NCI-H1930 (cell line): ENCODE data around the gene TAB2.

Source experiments
- DNase-seq, 2 experiments: peaks; one replicate each; lab custom pipeline; 2025; lab: John Stamatoyannopoulos, UW

TAB2 gene

DNA sequence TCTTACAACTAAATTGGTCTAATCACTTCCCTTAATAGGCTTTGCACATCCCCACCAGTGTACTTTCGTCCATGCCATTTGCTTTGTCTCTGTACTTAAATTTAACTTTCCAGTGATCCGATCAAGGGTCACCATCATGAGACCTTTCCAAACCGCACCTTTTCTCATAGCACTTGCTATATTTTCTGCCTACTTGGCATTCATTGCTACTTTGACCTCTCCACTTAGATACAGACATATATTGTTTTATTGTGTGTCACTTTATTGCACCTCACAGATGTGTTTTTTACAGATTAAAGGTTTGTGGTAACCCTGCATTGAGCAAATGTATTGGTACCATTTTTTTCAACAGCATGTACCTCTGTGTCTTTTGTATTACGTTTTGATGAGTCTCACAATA lies 97.3 kb downstream of the TAB2 start:
- DNase-seq = no peak

DNA sequence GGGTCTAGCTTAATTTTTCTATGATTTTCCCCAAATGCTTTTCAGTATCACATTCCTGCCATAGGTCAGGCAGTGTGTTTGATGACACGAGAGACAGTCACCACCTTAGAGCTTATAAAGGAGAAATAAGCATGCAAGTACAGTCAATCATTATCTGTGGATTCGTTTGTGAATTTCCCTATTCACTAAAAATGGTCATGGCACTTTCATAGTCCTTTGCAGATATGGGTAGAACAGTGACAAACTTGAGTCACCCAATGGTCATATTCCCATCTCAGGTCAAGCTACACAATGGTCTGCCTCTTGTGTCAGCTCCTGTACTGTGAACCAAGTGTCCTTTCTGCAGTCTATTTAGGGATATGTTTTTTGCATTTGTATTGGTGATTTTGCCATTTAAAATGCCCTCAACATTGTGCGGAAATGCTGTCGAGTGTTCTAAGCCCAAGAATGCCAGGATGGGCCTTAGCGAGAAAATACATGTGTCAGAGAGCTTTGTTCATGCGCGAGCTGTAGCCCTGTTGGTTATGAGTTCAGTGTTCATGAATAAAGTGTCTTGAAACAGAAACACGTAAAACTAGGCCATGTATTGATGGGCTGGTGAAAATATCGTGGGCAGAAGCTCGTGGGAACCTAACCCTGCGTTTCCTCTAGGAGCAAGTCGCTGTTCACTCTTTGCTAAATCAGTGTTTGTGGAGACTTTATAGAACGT lies 102.3 kb downstream of the TAB2 start:
- no peak for DNase-seq

DNA sequence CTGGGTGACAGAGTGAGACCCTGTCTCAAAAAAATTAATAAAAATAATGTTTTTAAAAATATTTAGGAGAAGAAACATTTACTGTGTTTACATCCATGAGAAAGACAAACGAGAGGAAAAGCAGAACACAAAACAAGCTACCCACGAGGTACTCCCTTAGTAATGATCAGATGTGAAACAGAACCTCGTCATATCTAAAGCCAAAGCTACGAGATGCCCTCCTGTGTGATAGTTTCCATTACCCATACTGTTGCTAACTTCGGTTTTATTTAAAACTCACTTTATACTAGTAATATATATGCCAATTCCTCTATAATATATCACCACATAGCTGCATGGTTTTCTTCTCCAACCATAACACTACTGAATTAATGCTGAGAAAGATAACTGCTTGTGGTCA lies 103.6 kb downstream of the TAB2 start:
- no peak for DNase-seq

DNA sequence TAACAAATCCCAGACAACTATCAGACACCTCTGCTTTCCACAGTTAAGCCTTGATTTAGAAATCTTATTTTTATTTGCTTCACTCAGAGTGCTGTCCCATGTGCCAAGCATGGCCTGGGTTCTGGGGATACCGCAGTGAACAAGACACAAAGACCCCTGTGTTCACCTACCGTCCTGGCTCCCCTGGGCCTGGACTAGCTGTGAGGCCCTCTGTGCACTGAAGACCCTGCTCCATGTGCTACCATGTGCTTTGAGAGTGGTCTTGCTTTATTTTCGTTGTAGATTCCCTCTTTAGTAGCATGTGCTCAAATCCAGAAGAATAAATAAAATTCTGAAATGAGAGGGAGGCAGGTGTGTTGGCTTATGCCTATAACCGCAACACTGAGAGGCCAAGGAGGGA lies 105.1 kb downstream of the TAB2 start:
- no peak for DNase-seq

DNA sequence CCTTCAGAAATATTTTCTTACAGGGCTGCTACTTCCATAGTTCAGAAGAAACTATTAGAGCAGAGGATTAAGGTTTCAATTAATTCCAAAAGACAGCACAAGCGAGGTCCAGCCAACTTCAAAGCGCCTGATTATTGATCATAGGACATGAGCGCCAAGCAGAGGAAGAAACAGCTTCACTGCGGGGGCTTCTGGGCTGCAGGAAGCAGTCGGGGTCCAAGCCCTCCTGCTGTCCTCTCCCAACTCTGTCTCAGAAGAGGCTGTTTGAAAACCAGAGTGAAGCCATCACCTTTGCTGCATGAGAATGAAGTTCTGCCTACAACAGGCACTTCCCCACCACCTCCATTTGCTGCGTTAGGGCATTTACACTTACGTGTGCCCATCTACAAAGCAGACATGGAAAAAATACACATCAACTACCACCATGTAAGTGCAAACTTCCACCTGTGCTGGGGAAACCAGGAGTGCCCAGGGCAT lies 106.5 kb downstream of the TAB2 start:
- no peak for DNase-seq

DNA sequence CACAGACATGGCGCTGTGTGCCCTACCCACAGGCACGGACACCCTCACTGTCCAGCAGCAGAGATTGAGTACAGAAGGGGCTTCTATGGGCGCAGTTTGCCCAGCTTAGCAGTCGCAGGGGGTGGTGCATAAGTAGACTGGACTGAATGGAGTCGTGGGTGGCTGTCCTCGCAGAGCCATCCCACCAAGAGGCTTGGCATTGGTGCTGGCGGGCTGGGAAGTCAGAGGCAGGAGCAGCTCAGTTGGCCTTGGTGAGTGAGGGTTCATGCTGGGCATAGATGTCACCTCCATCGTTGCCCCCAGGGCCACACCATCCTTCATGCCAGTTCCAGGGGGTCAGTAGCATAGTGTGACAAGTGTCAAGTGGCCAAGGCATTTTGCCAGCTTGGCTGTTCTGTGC lies 107.7 kb downstream of the TAB2 start:
- no peak for DNase-seq

DNA sequence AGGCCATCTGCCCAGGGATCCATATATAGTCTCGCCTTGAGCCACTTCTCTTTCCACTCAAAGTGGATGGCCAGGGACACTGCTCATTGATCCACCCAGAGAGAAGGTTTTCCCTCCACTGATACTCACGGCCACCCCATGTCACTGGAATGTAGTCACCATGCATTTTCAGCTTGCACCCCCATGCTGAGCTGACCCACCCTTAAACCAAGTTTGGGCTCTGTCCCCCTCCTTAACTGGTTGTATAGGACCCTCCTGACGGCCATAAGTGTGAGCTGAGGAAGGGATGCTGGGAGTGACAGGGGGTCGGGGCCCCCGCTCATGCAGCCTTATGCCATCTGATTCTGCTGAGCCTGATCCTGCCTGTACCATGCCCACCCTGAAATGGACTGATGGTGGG lies 108.2 kb downstream of the TAB2 start:
- DNase-seq = no peak

DNA sequence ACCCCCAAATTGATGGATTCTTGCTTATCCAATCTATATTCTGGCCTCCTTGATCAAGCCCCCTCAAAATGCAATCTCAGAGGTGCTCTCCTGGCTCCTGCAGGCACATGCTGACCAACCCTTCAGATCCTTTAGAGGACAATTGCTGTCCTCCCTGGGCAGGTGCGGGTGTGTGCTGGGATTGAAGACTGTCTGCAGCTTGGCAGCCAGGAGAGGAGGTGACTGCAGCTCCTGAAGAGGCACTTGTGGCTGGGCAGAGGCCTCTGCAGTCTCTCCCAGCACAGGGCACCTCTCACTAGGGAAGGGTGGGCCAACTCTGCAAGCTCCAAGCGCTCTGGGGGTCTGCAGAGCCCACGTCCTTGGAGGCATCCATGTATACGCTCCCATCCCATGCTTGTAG lies 111.1 kb downstream of the TAB2 start:
- no peak for DNase-seq

DNA sequence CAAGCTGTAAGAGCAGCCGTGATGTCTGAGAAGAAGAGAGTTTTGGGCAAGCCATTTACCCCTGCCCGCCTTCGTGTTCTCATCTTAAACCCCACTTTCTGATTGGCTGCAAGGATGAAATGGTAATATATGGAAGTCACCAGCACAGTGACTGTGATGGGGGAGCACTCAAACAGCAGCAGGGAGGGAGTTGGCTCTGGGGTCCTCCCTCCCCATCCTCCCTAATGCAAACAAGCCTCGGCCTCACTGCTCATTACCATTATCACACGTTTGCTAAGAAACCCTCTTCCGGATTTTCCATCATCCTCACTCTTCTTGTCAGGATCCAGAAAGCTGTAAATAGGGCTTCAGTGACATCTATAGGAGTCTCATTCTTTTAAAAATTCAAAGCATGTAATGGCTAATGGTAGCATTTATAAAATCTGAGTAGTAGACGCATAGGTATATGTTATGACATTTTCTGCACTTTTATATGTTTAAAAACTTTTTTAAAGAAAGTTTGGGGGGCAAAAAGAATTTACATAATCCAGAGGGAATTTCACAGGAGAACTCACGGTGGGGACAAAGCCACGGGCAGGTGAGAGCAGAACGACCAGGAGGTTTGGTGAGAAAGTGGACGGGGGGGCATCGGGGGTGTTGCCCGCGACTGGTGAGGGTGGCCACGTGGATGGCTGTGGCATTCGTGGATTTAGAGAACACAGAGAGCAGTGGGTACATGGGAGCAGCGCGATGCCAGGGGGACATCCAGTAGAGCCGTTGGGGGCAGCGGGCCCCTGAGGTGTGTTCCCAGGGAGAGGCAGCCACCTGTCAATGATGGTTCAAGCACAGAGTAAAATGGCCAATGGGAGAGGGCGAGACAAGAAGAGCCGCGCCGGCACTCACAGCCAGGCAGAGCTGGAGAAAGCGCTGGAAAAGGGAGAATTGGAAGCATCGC lies 112.2 kb downstream of the TAB2 start:
- DNase-seq = no peak

DNA sequence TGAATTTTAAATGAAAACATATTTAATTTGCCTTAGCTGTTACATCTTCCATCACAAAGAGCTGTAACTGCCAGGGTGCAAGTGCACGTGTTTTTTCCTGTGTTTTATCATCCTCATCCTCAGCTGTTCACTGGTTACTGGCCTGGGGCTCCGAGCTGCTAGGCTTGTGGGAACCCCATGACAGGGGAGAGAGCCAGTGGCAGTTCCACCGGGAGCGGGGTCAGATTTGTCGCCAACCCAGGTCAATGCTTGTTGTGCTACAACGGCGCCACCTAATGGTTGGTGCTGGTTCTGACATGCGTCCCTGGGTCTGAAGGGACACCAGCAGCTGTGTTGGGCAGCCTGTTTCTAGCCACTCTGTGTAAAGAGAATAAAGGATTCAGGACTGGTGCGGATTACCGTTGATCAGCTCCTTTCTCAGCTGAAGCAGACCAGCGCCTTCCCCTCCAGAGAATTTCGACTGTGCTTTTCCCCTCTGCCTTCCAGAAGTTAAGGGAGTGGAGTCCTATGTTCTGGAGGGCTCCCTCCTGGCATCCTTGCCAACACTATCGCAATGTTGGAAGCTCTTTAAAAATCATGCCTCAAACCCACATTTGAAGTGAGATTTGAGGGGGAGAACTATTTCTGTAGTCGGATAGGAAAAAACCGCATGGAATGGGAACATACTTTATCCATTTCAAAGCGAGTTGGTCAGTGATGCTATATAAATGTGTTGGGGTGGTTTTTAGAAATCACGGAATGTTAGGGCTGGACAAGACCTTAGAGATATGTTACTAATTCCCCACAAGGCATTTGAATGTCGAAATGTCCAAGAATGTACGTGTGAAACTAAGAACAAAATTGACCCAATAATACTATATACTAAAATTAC lies 114.6 kb downstream of the TAB2 start:
- peak; percentile 62 to 64 for DNase-seq

DNA sequence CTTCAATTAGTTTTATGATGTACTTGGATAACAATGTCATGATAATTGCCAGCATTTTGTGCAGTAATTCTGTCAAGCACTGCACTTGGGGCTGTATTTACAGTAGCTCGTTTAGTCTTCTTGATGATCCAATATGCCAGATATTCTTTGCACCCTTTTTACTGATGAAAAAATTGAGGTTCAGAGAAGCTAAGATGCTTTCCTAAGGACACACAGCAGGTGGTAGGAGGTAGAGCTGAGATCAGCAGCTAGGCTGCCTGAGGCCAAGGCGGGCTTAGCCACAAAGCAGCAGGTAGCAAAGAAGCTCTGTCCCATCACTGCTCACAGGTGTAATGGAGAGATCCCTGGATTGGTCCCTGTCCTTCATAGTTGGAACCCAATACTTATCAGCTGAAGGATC lies 115.9 kb downstream of the TAB2 start:
- DNase-seq = no peak

DNA sequence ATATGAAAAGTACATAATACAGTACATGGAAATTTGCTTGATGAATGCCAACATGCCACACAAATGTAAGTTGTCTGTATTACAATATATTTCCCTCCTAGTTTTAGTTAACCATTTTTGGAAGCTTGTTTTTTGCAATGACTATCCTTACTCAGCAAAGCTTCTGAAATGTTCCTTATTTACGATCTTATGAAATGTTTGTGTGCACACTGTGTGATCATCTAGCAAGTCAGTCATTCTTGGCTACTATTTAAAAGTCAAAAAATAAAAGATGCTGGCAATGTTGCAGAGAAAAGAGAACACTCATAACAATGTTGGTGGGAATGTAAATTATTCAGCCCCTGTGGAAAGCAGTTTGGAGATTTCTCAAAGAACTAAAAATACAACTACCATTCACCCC lies 116.4 kb downstream of the TAB2 start:
- no peak for DNase-seq

DNA sequence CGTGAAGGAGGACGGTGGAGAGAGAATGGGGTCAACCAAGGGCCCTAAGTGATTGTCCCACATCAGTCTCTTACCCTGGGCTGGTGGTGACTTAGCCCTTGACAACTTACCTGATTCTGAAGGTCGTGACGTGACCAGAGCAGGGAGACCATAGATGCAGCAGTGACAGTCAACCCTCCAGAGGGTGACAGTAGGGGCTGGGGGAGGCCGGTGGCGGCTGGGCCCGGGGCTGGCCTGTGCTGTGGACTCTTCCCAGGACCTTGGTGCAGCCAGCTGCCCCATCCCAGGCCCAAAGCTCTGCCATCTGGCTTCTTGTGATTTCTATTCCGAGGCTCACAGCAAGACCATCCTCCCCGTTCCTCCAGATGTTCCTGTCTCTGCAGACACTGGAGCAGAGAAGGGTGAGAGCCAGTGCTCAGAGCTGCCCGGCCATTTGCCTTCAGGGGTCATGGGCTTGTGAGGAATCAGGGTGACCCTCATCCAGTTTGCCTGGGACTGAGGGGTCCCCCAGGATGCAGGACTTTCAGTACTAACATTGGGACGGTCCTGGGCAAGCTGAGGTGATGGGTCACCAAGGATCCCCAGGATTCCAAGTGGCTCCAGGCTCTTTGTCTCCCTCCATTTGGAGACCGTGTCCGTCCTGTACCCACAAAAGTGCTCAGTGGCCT lies 118.5 kb downstream of the TAB2 start:
- DNase-seq = no peak

DNA sequence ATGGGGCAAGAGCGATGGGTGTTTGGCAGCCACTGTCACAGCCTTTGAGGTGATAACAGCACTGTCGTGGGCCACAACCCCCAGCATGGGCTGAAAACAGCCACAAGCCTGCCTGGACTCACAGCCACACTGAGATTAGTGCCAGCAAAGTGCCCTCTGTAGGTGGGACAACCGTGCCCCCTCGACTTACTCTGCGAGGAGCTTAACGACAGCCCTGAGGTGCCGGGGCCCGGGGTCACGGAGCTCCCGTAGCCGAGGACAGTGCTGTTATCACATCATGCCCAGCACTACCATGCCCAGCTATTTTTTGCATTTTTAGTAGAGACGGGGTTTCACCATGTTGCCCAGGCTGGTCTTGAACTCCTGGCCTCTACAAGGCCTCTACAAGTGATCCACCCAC lies 119.1 kb downstream of the TAB2 start:
- DNase-seq = no peak

DNA sequence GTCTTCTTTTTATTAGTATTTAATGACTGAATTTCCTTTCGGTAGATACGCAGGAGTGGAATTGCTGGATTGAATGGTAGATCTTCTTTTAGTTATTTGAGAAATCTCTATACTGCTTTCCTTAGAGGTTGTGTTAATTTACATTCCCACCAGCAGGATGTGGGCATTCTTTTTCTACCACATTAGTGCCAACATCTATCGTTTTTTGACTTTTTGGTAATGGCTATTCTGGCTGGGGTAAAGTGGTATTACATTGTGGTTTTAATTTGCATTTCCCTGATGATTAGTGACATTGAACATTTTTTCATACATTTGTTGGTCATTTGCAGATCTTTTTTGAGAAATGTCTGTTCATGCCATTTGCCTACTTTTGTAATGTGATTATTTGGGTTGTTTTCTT lies 119.7 kb downstream of the TAB2 start:
- DNase-seq = no peak

DNA sequence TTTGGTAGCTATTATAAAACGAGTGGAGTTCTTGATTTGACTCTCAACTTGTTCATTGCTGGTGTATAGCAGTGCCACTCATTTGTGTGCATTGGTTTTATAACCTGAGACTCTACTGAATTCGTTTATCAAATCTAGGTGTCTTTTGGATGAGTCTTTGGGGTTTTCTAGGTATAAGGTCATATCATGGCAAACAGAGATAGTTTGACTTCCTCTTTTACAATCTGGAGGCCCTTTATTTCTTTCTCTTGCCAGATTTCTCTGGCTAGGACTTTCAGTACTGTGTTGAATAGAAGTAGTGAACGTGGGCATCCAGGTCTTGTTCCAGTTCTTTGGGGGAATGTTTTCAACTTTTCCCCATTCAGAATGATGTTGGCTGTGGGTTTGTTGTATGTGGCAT lies 121.3 kb downstream of the TAB2 start:
- no peak for DNase-seq

DNA sequence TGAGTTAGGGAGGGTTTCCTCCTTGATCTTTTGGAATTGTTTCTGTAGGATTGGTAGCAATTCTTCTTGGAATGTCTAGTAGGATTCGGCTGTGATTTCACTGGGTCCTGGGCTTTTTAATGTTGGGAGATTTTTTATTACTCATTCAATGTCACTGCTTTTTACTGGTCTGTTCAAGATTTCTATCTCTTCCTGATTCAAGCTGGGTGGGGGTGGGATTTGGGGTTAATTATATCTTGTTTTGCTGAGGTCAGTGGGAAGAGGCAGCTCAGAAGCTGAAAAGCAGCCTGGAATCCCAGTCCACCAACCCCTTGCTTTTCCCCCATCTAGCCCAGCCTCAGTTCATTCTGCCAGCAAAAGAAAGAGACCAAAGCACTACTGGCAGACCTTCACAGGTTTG lies 122.1 kb downstream of the TAB2 start:
- no peak for DNase-seq

DNA sequence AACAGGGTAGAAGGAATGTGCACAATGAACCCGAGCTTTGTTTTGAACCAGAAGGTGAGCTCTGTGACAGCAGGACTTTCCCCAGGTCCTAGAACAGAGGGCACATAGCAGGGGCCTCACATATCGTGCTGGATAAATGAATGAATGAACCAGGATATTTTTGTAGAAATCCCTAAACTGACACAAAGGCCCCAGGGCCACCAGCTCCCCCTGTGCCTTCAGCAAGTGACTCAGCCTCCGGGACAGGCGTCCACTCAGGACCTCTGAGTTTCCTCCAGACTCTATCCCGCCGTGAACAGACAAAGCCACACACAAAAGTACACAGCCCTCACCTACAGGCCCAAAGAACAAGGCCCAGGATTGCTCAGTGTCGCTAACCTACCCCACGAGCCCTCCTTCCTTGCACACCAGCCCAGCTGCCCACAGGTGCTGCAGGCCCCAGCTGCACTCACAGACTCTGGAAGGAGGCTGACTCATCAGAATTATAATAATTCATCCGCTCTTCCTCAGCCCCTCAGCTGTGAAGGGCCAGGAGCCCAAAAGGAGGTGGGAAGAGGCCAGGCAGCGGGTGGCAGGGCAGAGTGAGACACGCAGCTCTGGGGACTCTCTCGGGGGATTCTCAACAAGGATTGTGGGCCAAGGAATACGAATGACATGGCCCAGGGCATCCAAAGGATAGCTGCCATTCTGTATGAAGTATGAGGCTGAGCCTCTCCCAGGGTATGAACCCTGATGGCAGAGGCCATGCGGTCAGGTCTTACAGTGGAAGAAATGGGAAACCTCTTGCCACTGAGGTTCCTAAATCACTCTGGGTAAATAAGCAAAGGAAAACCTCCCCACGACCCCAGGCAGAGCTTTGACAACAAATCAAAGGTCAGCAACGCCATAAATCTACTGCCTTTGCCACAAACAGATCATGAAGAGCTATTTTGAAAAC lies 123.5 kb downstream of the TAB2 start:
- DNase-seq = no peak

DNA sequence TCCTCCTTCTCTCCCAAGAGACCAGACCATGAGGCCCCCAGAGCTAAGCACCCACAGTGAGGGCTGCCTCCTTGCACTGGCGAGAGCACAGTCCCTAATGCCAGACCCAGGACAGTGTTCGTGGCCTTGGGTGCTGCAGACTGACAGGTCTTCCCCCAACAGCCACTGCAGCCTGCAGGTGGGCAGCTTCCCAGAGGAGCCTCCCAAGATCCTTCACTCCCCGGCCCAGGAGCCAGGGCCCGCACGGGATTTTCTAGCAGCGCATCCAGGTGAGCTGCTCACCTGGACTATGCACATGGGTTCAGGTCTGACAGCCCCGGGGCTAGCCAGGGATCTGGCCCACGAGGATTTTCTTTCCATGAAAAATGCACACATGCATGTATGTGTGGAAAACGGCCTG lies 124.2 kb downstream of the TAB2 start:
- no peak for DNase-seq

DNA sequence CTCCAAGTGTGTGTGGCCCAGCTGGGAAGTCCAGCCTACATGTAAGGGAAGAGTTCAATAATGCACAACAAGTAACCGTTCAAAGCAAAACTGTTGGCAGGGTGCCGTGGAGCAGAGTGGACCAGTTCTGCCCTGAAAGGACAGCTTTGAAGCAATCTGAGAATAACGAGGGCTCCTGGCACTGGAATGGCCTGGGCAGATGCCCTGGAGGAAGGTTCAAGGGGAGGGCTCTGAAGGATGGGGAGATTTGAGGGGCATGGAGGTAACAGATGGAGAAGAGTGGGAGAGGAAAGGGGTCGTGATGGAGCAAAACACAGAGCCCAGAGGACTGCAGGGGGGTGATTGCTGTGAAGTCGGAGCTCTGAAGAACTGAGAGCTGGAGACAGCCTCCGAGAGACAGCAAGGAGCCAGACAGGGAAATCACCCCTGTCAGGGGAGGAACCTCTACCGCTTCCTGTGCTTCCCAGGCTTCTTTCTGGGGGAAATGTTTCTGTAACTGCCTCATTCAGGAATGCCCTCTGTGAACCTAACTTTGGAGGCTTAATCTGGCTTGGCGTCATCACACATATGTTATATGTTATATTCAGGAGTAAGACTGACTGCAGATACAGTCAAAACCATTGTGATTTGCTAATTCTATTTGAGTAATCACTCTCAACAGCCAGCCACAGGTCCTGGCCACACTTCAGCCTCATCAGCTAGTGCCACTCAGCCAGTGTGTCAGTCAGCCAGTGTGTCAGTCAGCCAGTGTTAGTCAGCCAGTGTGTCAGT lies 126.1 kb downstream of the TAB2 start:
- DNase-seq = no peak
